HEK293 (cell line): Measurements from ENCODE around the gene CCDC183.

Experiments used
- CTCF ChIA-PET: fragments of 350-600 bp; formaldehyde crosslinking; extraction: SDS; loops from one replicate; lab custom pipeline; 2021; ENCODE audit warnings: antibody characterized with exemption; lab: Yijun Ruan, JAX
- POLR2A ChIA-PET: fragments of 300-600 bp; formaldehyde crosslinking; extraction: SDS; loops from one replicate; lab custom pipeline; 2020; ENCODE audit warnings: antibody characterized with exemption, inconsistent platforms; lab: Yijun Ruan, JAX
- H3K27ac ChIP-seq: fragments of 200-500 bp; sonication (Bioruptor generic); 2 replicates; pipeline ENCODE4 v1.5.1; 2014; ENCODE audit warnings: low read depth, low read length, control low read depth, inconsistent platforms; ENCODE audit errors: extremely low read depth
- H3K36me3 ChIP-seq, 2 experiments: fragments of 200-500 bp in 1 of 2; sonication (Bioruptor generic) in 1 of 2; 1 replicate in 1 of 2; 2 replicates in 1 of 2; pipeline ENCODE4 v1.5.1; 2014 to 2017; ENCODE audit warnings: inconsistent platforms in 2 of 2, low read length in 2 of 2; ENCODE audit not compliant: control insufficient read depth in 2 of 2, insufficient read depth in 1 of 2
- H3K4me1 ChIP-seq: fragments of 200-500 bp; sonication (Bioruptor generic); 2 replicates; pipeline ENCODE4 v1.5.1; 2014; ENCODE audit warnings: mild to moderate bottlenecking, low read length, inconsistent platforms; ENCODE audit not compliant: control insufficient read depth, insufficient read depth
- H3K4me3 ChIP-seq: 2 replicates; pipeline ENCODE4 v1.5.1; 2011; ENCODE audit warnings: low read depth, mild to moderate bottlenecking, control low read depth, low read length, moderate library complexity
- H3K9me3 ChIP-seq: fragments of 200-500 bp; sonication (Bioruptor generic); 2 replicates; pipeline ENCODE4 v1.5.1; 2014; ENCODE audit warnings: low read depth, low read length, inconsistent platforms; ENCODE audit not compliant: control insufficient read depth, insufficient read depth
- GLI4 ChIP-seq: fragments of 450-650 bp; formaldehyde crosslinking; IDR thresholded peaks from 2 replicates; pipeline ENCODE4 v1.5.1; 2016; ENCODE audit warnings: missing biosample characterization, missing genetic modification characterization
- KLF7 ChIP-seq: fragments of 450-650 bp; formaldehyde crosslinking; IDR thresholded peaks from 2 replicates; pipeline ENCODE4 v1.5.1; 2016; ENCODE audit warnings: missing biosample characterization, missing genetic modification characterization, borderline replicate concordance
- OSR2 ChIP-seq: fragments of 450-650 bp; formaldehyde crosslinking; IDR thresholded peaks from 2 replicates; pipeline ENCODE4 v1.5.1; 2016; ENCODE audit warnings: missing biosample characterization, missing genetic modification characterization
- SCRT1 ChIP-seq: fragments of 450-650 bp; formaldehyde crosslinking; IDR thresholded peaks from 2 replicates; pipeline ENCODE4 v1.5.1; 2016; ENCODE audit warnings: missing biosample characterization, missing genetic modification characterization, borderline replicate concordance
- ZBTB1 ChIP-seq: fragments of 450-650 bp; formaldehyde crosslinking; IDR thresholded peaks from 2 replicates; pipeline ENCODE4 v1.5.1; 2016; ENCODE audit warnings: missing biosample characterization, missing genetic modification characterization
- ZBTB21 ChIP-seq: fragments of 450-650 bp; formaldehyde crosslinking; IDR thresholded peaks from 2 replicates; pipeline ENCODE4 v1.5.1; 2017; ENCODE audit warnings: missing biosample characterization, missing genetic modification characterization
- ZBTB7A ChIP-seq: fragments of 450-650 bp; formaldehyde crosslinking; IDR thresholded peaks from 2 replicates; pipeline ENCODE4 v1.5.1; 2016; ENCODE audit warnings: low read depth, missing biosample characterization, missing genetic modification characterization
- ZNF10 ChIP-seq: fragments of 450-650 bp; formaldehyde crosslinking; IDR thresholded peaks from 2 replicates; pipeline ENCODE4 v1.5.1; 2017; ENCODE audit warnings: missing biosample characterization, missing genetic modification characterization
- ZNF112 ChIP-seq: fragments of 450-650 bp; formaldehyde crosslinking; IDR thresholded peaks from 2 replicates; pipeline ENCODE4 v1.5.0; 2017; ENCODE audit warnings: missing biosample characterization, missing genetic modification characterization
- ZNF133 ChIP-seq: fragments of 450-650 bp; formaldehyde crosslinking; IDR thresholded peaks from 2 replicates; pipeline ENCODE4 v1.5.1; 2016; ENCODE audit warnings: missing biosample characterization, missing genetic modification characterization
- ZNF202 ChIP-seq: fragments of 450-650 bp; formaldehyde crosslinking; IDR thresholded peaks from 2 replicates; pipeline ENCODE4 v1.5.1; 2016; ENCODE audit warnings: missing biosample characterization, missing genetic modification characterization, borderline replicate concordance
- ZNF302 ChIP-seq: fragments of 450-650 bp; formaldehyde crosslinking; IDR thresholded peaks from 2 replicates; pipeline ENCODE4 v1.5.1; 2016; ENCODE audit warnings: missing biosample characterization, missing genetic modification characterization, low read depth
- ZNF341 ChIP-seq: fragments of 450-650 bp; formaldehyde crosslinking; IDR thresholded peaks from 2 replicates; pipeline ENCODE4; 2016; ENCODE audit warnings: low read depth, missing biosample characterization, missing genetic modification characterization
- ZNF350 ChIP-seq: fragments of 450-650 bp; formaldehyde crosslinking; IDR thresholded peaks from 2 replicates; pipeline ENCODE4 v1.5.0; 2017; ENCODE audit warnings: missing biosample characterization, mild to moderate bottlenecking, missing genetic modification characterization
- ZNF404 ChIP-seq: fragments of 450-650 bp; formaldehyde crosslinking; IDR thresholded peaks from 2 replicates; pipeline ENCODE4 v1.5.1; 2017; ENCODE audit warnings: missing biosample characterization, missing genetic modification characterization
- ZNF416 ChIP-seq: fragments of 450-650 bp; formaldehyde crosslinking; IDR thresholded peaks from 2 replicates; pipeline ENCODE4 v1.5.1; 2016; ENCODE audit warnings: missing biosample characterization, missing genetic modification characterization
- ZNF433 ChIP-seq: fragments of 450-650 bp; formaldehyde crosslinking; IDR thresholded peaks from 2 replicates; pipeline ENCODE4 v1.5.1; 2016; ENCODE audit warnings: missing biosample characterization, missing genetic modification characterization, low read depth
- ZNF521 ChIP-seq: fragments of 450-650 bp; formaldehyde crosslinking; IDR thresholded peaks from 2 replicates; pipeline ENCODE4 v1.5.1; 2017; ENCODE audit warnings: missing biosample characterization, mild to moderate bottlenecking, missing genetic modification characterization
- ZNF529 ChIP-seq: fragments of 450-650 bp; formaldehyde crosslinking; IDR thresholded peaks from 2 replicates; pipeline ENCODE4 v1.5.1; 2017; ENCODE audit warnings: missing genetic modification characterization, missing biosample characterization; ENCODE audit not compliant: insufficient replicate concordance
- ZNF548 ChIP-seq: fragments of 450-650 bp; formaldehyde crosslinking; IDR thresholded peaks from 2 replicates; pipeline ENCODE4 v1.5.1; 2016; ENCODE audit warnings: missing biosample characterization, missing genetic modification characterization
- ZNF558 ChIP-seq: fragments of 450-650 bp; formaldehyde crosslinking; IDR thresholded peaks from 2 replicates; pipeline ENCODE4 v1.5.1; 2016; ENCODE audit warnings: missing biosample characterization, missing genetic modification characterization
- ZNF585B ChIP-seq: fragments of 450-650 bp; formaldehyde crosslinking; IDR thresholded peaks from 2 replicates; pipeline ENCODE4 v1.5.1; 2016; ENCODE audit warnings: missing biosample characterization, missing genetic modification characterization
- ZNF610 ChIP-seq: fragments of 450-650 bp; formaldehyde crosslinking; IDR thresholded peaks from 2 replicates; pipeline ENCODE4 v1.5.1; 2016; ENCODE audit warnings: missing biosample characterization, missing genetic modification characterization, borderline replicate concordance
- ZNF623 ChIP-seq: fragments of 450-650 bp; formaldehyde crosslinking; IDR thresholded peaks from 2 replicates; pipeline ENCODE4 v1.5.1; 2016; ENCODE audit warnings: missing biosample characterization, missing genetic modification characterization
- ZNF626 ChIP-seq: fragments of 450-650 bp; sonication (Bioruptor Pico); formaldehyde crosslinking; IDR thresholded peaks from 2 replicates; pipeline ENCODE4 v1.5.1; 2018; ENCODE audit warnings: missing biosample characterization, missing genetic modification characterization, inconsistent platforms
- ZNF791 ChIP-seq: fragments of 450-650 bp; formaldehyde crosslinking; IDR thresholded peaks from 2 replicates; pipeline ENCODE4 v1.5.1; 2016; ENCODE audit warnings: missing biosample characterization, missing genetic modification characterization
- TF ChIP-seq, protein P1 (sequence below): fragments of 450-650 bp; formaldehyde crosslinking; IDR thresholded peaks from 2 replicates; pipeline ENCODE4 v1.5.1; 2016; ENCODE audit warnings: missing biosample characterization, missing genetic modification characterization
- TF ChIP-seq, protein P2 (sequence below): fragments of 450-650 bp; formaldehyde crosslinking; IDR thresholded peaks from 2 replicates; pipeline ENCODE4 v1.5.1; 2016; ENCODE audit warnings: missing biosample characterization, missing genetic modification characterization
- TF ChIP-seq, protein P3 (sequence below): IDR thresholded peaks from 2 replicates; pipeline ENCODE4 v1.6.1; 2011; ENCODE audit warnings: mild to moderate bottlenecking, low read depth, low read length, borderline replicate concordance
- TF ChIP-seq, protein P4 (sequence below): fragments of 450-650 bp; formaldehyde crosslinking; IDR thresholded peaks from 2 replicates; pipeline ENCODE4 v1.5.1; 2016; ENCODE audit warnings: missing biosample characterization, missing genetic modification characterization

The CCDC183 gene

DNA sequence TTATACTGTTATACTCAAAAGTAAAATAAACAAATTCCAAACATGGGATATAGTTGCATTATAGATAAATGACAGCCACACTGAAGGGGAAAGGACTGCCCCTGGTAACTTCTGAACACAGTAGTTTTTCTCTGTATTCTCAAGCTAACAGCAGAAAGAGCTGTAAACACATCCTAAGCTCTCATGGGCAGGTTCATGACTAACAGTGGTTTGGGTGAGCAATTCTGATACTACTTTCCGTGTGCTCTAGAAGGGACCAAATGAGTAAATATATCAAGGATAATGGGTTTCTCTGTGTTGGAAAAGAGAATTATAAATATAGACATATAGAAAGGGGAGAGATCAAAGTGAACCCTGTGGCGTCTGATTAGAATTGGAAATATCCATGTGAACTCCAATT is 45.6 kb upstream of the CCDC183 start:
- ChIA-PET POLR2A (interaction anchor here (1.1 to 5.1 kb wide), 2 partner anchors 22 to 473 kb away, joined by 3 to 21 read pairs; no protein-coding TSS in a partner anchor), CTCF (interaction anchor here (0.6 to 2.2 kb wide), 5 partner anchors 10 to 537 kb away, joined by 3 to 8 read pairs (median 5); no protein-coding TSS in a partner anchor)

DNA sequence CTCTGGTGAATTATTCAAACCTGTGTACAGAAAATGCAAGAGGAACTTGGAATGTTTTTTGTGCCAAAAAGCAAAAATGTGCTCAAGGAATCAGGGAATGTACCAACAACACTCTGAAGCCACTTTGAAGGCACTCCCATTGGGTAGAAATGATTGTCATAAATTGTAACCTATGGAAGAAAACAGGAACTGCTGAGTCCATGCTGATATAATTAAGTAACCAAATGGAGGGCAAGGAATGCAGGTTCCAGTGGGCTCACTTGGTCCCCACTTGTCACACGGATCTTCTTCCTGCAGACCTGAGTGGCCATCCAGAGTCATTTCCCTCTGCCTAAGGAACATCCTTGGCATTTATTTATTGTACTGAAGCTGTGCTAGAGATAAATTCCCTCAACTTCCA is 44.9 kb upstream of the CCDC183 start:
- Histone ChIP-seq H3K27ac (no peak overlapping the region), H3K4me1 (no peaks in the 10 kb centered on the region), H3K4me3 (no peak overlapping the region), H3K36me3 (no peaks in the 10 kb centered on the region), H3K9me3 (no peaks in the 10 kb centered on the region)
- TF ChIP-seq ZNF585B (tag by site-specific recombination) = no peak
- TF ChIP-seq, protein P1, sequence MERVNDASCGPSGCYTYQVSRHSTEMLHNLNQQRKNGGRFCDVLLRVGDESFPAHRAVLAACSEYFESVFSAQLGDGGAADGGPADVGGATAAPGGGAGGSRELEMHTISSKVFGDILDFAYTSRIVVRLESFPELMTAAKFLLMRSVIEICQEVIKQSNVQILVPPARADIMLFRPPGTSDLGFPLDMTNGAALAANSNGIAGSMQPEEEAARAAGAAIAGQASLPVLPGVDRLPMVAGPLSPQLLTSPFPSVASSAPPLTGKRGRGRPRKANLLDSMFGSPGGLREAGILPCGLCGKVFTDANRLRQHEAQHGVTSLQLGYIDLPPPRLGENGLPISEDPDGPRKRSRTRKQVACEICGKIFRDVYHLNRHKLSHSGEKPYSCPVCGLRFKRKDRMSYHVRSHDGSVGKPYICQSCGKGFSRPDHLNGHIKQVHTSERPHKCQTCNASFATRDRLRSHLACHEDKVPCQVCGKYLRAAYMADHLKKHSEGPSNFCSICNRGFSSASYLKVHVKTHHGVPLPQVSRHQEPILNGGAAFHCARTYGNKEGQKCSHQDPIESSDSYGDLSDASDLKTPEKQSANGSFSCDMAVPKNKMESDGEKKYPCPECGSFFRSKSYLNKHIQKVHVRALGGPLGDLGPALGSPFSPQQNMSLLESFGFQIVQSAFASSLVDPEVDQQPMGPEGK (tag by site-specific recombination) = no peak
- TF ChIP-seq, protein P2, sequence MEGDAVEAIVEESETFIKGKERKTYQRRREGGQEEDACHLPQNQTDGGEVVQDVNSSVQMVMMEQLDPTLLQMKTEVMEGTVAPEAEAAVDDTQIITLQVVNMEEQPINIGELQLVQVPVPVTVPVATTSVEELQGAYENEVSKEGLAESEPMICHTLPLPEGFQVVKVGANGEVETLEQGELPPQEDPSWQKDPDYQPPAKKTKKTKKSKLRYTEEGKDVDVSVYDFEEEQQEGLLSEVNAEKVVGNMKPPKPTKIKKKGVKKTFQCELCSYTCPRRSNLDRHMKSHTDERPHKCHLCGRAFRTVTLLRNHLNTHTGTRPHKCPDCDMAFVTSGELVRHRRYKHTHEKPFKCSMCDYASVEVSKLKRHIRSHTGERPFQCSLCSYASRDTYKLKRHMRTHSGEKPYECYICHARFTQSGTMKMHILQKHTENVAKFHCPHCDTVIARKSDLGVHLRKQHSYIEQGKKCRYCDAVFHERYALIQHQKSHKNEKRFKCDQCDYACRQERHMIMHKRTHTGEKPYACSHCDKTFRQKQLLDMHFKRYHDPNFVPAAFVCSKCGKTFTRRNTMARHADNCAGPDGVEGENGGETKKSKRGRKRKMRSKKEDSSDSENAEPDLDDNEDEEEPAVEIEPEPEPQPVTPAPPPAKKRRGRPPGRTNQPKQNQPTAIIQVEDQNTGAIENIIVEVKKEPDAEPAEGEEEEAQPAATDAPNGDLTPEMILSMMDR (tag by site-specific recombination) = no peak
- TF ChIP-seq ZNF791 (tag by site-specific recombination) = no peak
- no peak for TF ChIP-seq SCRT1 (tag by site-specific recombination)
- no peak for TF ChIP-seq ZNF341 (tag by site-specific recombination)
- no peak for TF ChIP-seq OSR2 (tag by site-specific recombination)
- TF ChIP-seq ZNF10 (tag by site-specific recombination) = no peak
- TF ChIP-seq ZNF112 = no peak
- TF ChIP-seq ZNF133 = no peak
- TF ChIP-seq ZNF302 = no peak
- TF ChIP-seq ZNF350 (tag by site-specific recombination) = no peak
- TF ChIP-seq ZNF521 (tag by site-specific recombination) = no peak
- no peak for TF ChIP-seq ZNF610 (tag by site-specific recombination)
- no peak for TF ChIP-seq ZBTB21 (tag by site-specific recombination)
- TF ChIP-seq ZNF202 (tag by site-specific recombination) = no peak
- TF ChIP-seq ZBTB7A (tag by site-specific recombination) = no peak
- TF ChIP-seq ZBTB1 (tag by site-specific recombination) = no peak
- TF ChIP-seq, protein P3, sequence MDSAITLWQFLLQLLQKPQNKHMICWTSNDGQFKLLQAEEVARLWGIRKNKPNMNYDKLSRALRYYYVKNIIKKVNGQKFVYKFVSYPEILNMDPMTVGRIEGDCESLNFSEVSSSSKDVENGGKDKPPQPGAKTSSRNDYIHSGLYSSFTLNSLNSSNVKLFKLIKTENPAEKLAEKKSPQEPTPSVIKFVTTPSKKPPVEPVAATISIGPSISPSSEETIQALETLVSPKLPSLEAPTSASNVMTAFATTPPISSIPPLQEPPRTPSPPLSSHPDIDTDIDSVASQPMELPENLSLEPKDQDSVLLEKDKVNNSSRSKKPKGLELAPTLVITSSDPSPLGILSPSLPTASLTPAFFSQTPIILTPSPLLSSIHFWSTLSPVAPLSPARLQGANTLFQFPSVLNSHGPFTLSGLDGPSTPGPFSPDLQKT = no peak
- no peak for TF ChIP-seq KLF7 (tag by site-specific recombination)
- CTCF ChIA-PET = interaction anchor here (0.7 to 2.2 kb wide), 3 partner anchors 10 to 283 kb away, joined by 3 to 8 read pairs (median 3); no protein-coding TSS in a partner anchor
- POLR2A ChIA-PET = interaction anchor here (1.1 to 5.1 kb wide), 2 partner anchors 23 to 472 kb away, joined by 3 to 21 read pairs; no protein-coding TSS in a partner anchor

More for the DNA sequence above, 45.6 kb upstream of the CCDC183 start:
- H3K36me3 ChIP-seq = no peaks in the 10 kb centered on the region
- no peaks in the 10 kb centered on the region for H3K4me1 ChIP-seq
- H3K4me3 ChIP-seq = no peak overlapping the region
- no peak for TF ChIP-seq ZNF433 (tag by site-specific recombination)
- TF ChIP-seq KLF7 (tag by site-specific recombination) = no peak
- no peak for TF ChIP-seq SCRT1 (tag by site-specific recombination)
- no peak for TF ChIP-seq ZNF404 (tag by site-specific recombination)
- no peak for TF ChIP-seq ZNF416 (tag by site-specific recombination)
- TF ChIP-seq, protein P4, sequence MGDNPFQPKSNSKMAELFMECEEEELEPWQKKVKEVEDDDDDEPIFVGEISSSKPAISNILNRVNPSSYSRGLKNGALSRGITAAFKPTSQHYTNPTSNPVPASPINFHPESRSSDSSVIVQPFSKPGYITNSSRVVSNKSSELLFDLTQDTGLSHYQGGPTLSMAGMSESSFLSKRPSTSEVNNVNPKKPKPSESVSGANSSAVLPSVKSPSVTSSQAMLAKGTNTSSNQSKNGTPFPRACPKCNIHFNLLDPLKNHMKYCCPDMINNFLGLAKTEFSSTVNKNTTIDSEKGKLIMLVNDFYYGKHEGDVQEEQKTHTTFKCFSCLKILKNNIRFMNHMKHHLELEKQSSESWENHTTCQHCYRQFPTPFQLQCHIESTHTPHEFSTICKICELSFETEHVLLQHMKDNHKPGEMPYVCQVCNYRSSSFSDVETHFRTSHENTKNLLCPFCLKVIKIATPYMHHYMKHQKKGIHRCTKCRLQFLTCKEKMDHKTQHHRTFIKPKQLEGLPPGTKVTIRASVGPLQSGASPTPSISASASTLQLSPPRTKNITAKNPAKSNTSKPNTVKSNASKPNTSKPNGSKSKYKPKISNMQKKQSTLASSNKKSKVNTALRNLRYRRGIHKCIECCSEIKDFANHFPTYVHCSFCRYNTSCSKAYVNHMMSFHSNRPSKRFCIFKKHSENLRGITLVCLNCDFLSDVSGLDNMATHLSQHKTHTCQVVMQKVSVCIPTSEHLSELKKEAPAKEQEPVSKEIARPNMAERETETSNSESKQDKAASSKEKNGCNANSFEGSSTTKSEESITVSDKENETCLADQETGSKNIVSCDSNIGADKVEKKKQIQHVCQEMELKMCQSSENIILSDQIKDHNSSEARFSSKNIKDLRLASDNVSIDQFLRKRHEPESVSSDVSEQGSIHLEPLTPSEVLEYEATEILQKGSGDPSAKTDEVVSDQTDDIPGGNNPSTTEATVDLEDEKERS (tag by site-specific recombination) = no peak
- TF ChIP-seq ZNF548 (tag by site-specific recombination) = no peak
- no peak for TF ChIP-seq ZNF623 (tag by site-specific recombination)
- no peak for TF ChIP-seq ZNF585B (tag by site-specific recombination)
- TF ChIP-seq GLI4 (tag by site-specific recombination) = no peak
- no peak for TF ChIP-seq ZNF626 (tag by site-specific recombination)
- TF ChIP-seq ZNF558 (tag by site-specific recombination) = no peak
- no peak for TF ChIP-seq ZNF529 (tag by site-specific recombination)
- no peaks in the 10 kb centered on the region for H3K9me3 ChIP-seq
- no peak overlapping the region for H3K27ac ChIP-seq
